Breast epithelium (tissue), 3 donors: ENCODE results near the gene PARP15.

Experiments used
- POLR2A ChIP-seq: fragments of 450-650 bp; IDR thresholded peaks from one replicate; pipeline ENCODE4 v1.6.1; 2016; ENCODE audit warnings: antibody characterized with exemption, mild to moderate bottlenecking, moderate library complexity
- POLR2AphosphoS5 ChIP-seq, 3 donors: sonication (generic); formaldehyde crosslinking; IDR thresholded peaks; one replicate each; pipeline ENCODE4 v1.6.1; 2017; ENCODE audit warnings: antibody characterized with exemption in 3 of 3
- TF ChIP-seq, protein P1 (sequence below), 3 donors: fragments of 450-650 bp; IDR thresholded peaks; one replicate each; pipeline ENCODE4 v1.5.1; 2016 to 2017; ENCODE audit warnings: antibody characterized with exemption in 3 of 3, mild to moderate bottlenecking in 3 of 3, moderate library complexity in 3 of 3

DNA sequence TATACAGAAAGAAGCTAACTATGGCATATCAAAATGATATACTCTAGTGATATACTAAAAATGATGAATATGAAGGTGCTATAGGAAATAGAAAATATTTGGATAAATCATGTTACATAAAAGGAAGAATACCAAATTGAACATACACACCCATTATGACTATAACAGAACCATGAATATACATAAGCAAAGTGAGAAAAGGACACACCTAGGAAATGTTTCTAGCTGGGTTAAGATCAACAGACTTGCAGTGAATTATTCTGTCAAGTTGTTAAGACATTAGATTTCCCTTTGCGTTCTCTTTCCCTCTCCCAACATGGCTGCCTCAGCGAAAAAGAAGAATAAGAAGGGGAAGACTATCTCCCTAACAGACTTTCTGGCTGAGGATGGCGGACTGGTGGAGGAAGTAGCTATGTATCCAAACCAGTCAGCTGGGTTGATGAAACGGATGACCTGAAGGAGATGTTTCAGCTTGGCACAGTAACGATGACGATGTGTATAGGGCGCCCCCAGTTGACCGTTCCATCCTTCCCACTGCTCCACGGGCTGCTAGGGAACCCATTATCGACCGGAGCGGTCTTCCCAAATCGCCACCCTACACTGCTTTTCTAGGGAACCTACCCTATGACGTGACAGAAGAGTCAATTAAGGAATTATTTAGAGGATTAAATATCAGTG, 83.0 kb downstream of the PARP15 start:
- TF ChIP-seq, protein P1, sequence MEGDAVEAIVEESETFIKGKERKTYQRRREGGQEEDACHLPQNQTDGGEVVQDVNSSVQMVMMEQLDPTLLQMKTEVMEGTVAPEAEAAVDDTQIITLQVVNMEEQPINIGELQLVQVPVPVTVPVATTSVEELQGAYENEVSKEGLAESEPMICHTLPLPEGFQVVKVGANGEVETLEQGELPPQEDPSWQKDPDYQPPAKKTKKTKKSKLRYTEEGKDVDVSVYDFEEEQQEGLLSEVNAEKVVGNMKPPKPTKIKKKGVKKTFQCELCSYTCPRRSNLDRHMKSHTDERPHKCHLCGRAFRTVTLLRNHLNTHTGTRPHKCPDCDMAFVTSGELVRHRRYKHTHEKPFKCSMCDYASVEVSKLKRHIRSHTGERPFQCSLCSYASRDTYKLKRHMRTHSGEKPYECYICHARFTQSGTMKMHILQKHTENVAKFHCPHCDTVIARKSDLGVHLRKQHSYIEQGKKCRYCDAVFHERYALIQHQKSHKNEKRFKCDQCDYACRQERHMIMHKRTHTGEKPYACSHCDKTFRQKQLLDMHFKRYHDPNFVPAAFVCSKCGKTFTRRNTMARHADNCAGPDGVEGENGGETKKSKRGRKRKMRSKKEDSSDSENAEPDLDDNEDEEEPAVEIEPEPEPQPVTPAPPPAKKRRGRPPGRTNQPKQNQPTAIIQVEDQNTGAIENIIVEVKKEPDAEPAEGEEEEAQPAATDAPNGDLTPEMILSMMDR (IDR thresholded peaks at IDR 0.05) = no peak
- TF ChIP-seq POLR2A = no peak
- no peak for TF ChIP-seq POLR2AphosphoS5 (IDR thresholded peaks at IDR 0.05)
